GM19099 (cell line): Measurements from ENCODE around the gene SYTL4.

Source experiments
- POLR2A ChIP-seq: IDR thresholded peaks from 3 replicates; pipeline ENCODE4 v1.6.1; 2011; ENCODE audit warnings: low read depth; ENCODE audit not compliant: insufficient read length; ENCODE audit errors: extremely low read depth

Gene SYTL4

DNA sequence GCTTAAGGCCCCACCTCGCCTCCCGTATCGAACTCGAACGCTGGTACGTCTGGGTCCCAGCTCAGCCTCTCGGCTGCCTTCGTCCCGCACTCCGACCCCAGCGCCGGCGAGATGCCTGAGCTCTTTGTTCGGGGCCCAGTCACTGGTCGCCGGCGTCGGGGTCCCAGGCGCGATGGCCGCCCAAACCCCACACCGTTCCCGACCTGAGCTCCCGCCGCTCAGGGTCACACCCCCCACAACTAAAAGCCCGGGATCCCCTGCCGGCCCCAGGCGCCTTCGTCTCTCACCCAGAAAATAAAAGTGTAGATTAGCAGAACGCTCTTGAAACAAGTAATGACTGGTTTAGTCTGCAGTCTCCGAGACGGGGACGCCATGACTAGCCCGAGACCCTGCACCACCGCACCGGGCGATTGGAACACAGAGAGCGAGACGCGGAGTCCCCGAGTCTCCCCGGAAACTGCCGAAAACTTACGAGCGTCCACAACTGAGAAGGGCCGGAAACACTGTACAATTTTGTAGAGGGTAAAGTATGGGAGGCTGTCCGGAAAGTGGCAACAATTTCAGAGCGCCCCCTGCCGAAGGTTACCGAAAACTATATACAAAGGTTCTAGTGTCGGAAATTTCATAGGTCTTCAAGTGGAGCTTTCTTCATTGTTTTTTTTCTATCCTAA is 95.5 kb downstream of the SYTL4 start, which contains the start of gene TSPAN6:
TSPAN6 (minus strand) TSS at position 486 of the 671 bp plus-strand sequence; CDS start at position 374, 112 bp downstream.
- TF ChIP-seq POLR2A: no peak

DNA sequence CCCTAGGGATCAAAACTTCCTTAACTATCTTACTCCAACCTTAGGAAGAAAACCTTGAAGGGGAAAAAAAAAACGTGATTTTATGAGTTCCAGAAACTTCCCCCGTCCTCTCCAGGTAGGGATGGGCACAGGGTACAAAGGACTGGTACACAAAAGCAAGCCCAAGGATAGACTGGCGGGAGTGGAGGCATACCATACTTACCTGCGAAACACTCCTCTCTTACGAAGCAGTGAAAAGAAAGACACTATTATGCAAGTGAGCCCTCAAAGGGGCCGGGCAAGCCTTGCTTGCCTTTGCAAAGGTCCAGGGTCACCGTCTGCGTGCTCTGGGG is 96.0 kb downstream of the SYTL4 start:
- TF ChIP-seq POLR2A: no peak

DNA sequence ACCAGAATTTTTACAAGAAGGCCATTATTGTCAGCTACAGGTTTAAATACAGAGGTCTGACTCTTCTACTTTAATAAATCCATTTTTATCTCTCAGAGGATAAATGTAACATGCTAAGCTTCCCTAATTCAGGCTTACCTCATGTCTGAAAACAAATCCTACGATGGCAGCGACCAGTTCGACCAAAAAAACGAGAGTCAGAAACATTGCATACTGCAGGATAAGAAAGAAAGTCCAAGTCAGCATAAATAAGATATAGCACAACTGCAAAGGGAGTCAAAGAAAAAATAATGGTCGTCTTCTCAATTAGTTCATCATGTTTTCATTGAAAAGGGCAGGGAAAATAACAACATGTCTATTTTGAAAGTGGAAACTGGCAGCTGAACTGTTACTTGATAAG is 96.9 kb downstream of the SYTL4 start:
- TF ChIP-seq POLR2A: no peak

DNA sequence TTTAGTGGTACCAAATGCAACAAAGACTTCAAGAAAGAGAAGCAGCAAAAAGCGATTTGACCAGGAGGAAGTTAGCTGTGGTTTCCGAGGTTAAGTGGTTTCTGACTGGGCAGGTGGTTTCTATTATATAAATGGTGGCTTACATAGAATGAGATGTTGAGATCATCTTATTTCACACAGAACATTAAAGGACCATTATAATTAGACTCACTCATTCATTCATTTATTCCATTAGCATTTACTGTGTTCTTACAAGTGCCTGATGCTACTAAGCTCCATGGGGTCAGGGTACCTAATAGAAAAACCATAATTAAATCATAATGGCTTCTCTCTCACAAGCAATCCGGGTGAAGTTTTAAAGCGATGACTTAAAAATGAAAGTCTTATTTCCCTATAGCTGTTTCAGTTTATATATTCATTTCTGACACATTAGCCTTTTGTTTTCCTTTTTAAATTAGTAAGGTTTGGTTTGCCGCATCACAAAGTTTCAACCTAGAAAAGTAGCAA is 105.9 kb downstream of the SYTL4 start:
- TF ChIP-seq POLR2A: no peak
